Spleen (tissue), 11 donors: ENCODE results near the gene OR2T27. TPM values are rescaled to one million over a fixed set of nuclear protein-coding genes. Genes with fewer than 3 reads are reported as not detected.

ENCODE experiments used
- DNase-seq: peaks from one replicate; pipeline ENCODE4 v3.0.0-alpha.2; 2020
- H3K27ac ChIP-seq, 8 donors: fragments of 200-600 bp; sonication (generic) in 7 of 8; 1 replicate in 4 of 8; 2 replicates in 4 of 8; pipeline versions ENCODE4 v1.5.0 to v1.8.0; 2016 to 2021; ENCODE audit warnings: inconsistent platforms in 4 of 8, mild to moderate bottlenecking in 4 of 8, moderate library complexity in 1 of 8
- H3K27me3 ChIP-seq, 7 donors: fragments of 200-600 bp; sonication (generic) in 6 of 7; replicated peaks in 1 of 7; 1 replicate in 4 of 7; 2 replicates in 3 of 7; pipeline versions ENCODE4 v1.5.0 to v1.8.0; 2016 to 2021; ENCODE audit warnings: inconsistent platforms in 3 of 7, mild to moderate bottlenecking in 1 of 7
- H3K36me3 ChIP-seq, 6 donors: fragments of 200-600 bp; sonication (generic) in 5 of 6; 1 replicate in 4 of 6; 2 replicates in 2 of 6; pipeline versions ENCODE4 v1.5.0 to v1.8.0; 2016 to 2021; ENCODE audit warnings: inconsistent platforms in 2 of 6
- H3K4me1 ChIP-seq, 6 donors: fragments of 200-600 bp; sonication (generic) in 5 of 6; 1 replicate in 3 of 6; 2 replicates in 3 of 6; pipeline versions ENCODE4 v1.5.0 to v1.8.0; 2016 to 2021; ENCODE audit warnings: inconsistent platforms in 3 of 6
- H3K4me3 ChIP-seq, 8 donors: fragments of 200-600 bp; sonication (generic) in 7 of 8; 1 replicate in 4 of 8; 2 replicates in 4 of 8; pipeline versions ENCODE4 v1.5.0 to v1.8.0; 2016 to 2021; ENCODE audit warnings: inconsistent platforms in 4 of 8, mild to moderate bottlenecking in 4 of 8, moderate library complexity in 2 of 8
- H3K9me3 ChIP-seq, 8 donors: fragments of 200-600 bp; sonication (generic) in 7 of 8; 1 replicate in 4 of 8; 2 replicates in 4 of 8; pipeline versions ENCODE4 v1.5.0 to v1.8.0; 2016 to 2021; ENCODE audit warnings: inconsistent platforms in 4 of 8
- CTCF ChIP-seq, 11 experiments: fragments of 200-600 bp in 7 of 11; fragments of 450-650 bp in 4 of 11; sonication (generic) in 4 of 11; IDR thresholded peaks in 8 of 11; conservative IDR thresholded peaks in 3 of 11; 1 replicate in 7 of 11; 2 replicates in 4 of 11; pipeline versions ENCODE4 v1.4.0 to v1.8.0; 2016 to 2021; ENCODE audit warnings: antibody characterized with exemption in 11 of 11, inconsistent platforms in 4 of 11, mild to moderate bottlenecking in 1 of 11
- POLR2A ChIP-seq, 3 donors: fragments of 450-650 bp; IDR thresholded peaks; one replicate each; pipeline ENCODE4 v1.5.1; 2017; ENCODE audit warnings: antibody characterized with exemption in 3 of 3, mild to moderate bottlenecking in 1 of 3
- POLR2AphosphoS5 ChIP-seq, 3 donors: sonication (generic); formaldehyde crosslinking; IDR thresholded peaks; one replicate each; pipeline ENCODE4 v1.5.1; 2017; ENCODE audit warnings: antibody characterized with exemption in 3 of 3
- WGBS, 5 donors: extraction: QIAGEN DNeasy Blood & Tissue Kit in 3 of 5; methylation state at CpG; one replicate each; pipeline versions ENCODE4 v1.1.5 to v1.1.7; 2013 to 2018; 5-methylcytosine and 5-hydroxymethylcytosine counted together
- intact Hi-C: fragments of 100-400 bp; cut with DNase I; formaldehyde crosslinking; loops from one replicate; pipeline ENCODE4 v1.15.0; 2023; ENCODE audit warnings: low total_unique reads
- polyA plus RNA-seq, 3 donors: library from polyadenylated mRNA; stranded (reverse); fragments of 200-250 nt; gene quantifications; one replicate each; pipeline ENCODE4 v1.2.1, GENCODE V29; 2013
- total RNA-seq, 7 donors: library from RNA; depleted of rRNA in 3 of 7; stranded (reverse); fragments of >200 nt in 3 of 7; fragmentation: NEBNext Ultra II Directional in 4 of 7; extraction: Animal tissue kit (Norgen Biotek cat#: 25700) in 4 of 7; gene quantifications; one replicate each; pipeline versions ENCODE4 v1.1.0 to v1.2.1, GENCODE V29; 2016 to 2021
- donor health status: healthy with polysubstance abuse.
- donor health status: DM: no; HTN: no; CAD: no; lungs with moderate emphysema.
- donor health status: DM: no; HTN: no; CAD: no.
- donor health status: Bipolar disorder and iron deficiency.
- donor health status: healthy.
- donor health status: DM: no; HTN: no; CAD: no.
- donor health status: DM: yes; HTN: yes; CAD: no.

OR2T27 gene
- total and polyA plus RNA-seq, 10 donors = not detected

DNA sequence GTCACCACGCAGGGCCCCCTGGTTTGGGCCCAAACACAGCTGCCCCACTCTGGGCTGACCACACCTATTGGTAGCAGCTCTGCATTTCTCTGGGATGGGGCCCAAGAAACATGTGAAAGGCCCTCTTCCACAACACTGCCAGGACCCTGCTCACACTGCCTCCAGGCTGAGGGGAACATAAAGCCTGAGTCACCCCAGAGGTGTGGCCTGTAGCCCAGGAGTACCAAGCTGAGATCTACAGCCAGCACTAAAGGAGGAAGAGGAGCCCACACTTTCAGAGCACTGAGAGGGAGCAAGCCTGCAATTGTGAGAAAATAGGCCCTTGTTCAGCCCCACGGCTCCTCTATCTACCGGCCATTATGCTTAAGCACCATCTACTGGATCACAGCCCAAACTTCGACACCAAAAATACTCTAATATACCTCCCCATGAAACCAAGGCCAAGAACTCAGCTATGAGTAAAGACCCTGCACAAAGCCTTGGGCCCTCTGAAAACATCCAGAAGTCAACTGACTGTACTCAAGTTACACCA is 43.4 kb downstream of the OR2T27 start:
- Histone ChIP-seq H3K27me3 (no peaks in the 10 kb centered on the region), H3K27ac (no peak overlapping the region), H3K4me3 (no peak overlapping the region), H3K9me3 (no peaks in the 10 kb centered on the region), H3K4me1 (no peaks in the 10 kb centered on the region), H3K36me3 (no peaks in the 10 kb centered on the region)
- intact Hi-C loops = no loop called here
- no peak for DNase-seq
- 80 to 89% (median 85%) methylated on average over 1 to 4 of the region's 4 CpGs for WGBS, 5 donors
- no peak for TF ChIP-seq POLR2A (IDR thresholded peaks at IDR 0.05)
- no peak for TF ChIP-seq CTCF (IDR thresholded peaks at IDR 0.05 in 8 of 11, conservative IDR thresholded peaks at IDR 0.05 in 3 of 11)
- no peak for TF ChIP-seq POLR2AphosphoS5 (IDR thresholded peaks at IDR 0.05)

GRCh38 chr1:248610301-248610700 is 45.0 kb downstream of the OR2T27 start:
- H3K27me3 ChIP-seq = no peaks in the 10 kb centered on the region
- TF ChIP-seq POLR2A (IDR thresholded peaks at IDR 0.05) = no peak
- TF ChIP-seq POLR2AphosphoS5 (IDR thresholded peaks at IDR 0.05) = no peak
- no peak for TF ChIP-seq CTCF (IDR thresholded peaks at IDR 0.05 in 8 of 11, conservative IDR thresholded peaks at IDR 0.05 in 3 of 11)

More at GRCh38 chr1:248610301-248610700, 45.0 kb downstream of the OR2T27 start:
- no peak for DNase-seq
- Histone ChIP-seq H3K4me1 (no peaks in the 10 kb centered on the region), H3K9me3 (no peaks in the 10 kb centered on the region), H3K27ac (no peak overlapping the region), H3K36me3 (no peaks in the 10 kb centered on the region), H3K4me3 (no peak overlapping the region)
- intact Hi-C loops = no loop called here
- WGBS, 5 donors = 46 to 57% (median 53%) methylated on average over 3 of the region's 3 CpGs

Other genes with a start within 250 kb of the OR2T27 start
- gene OR2T2, start 209.9 kb downstream of the OR2T27 start, total RNA-seq = 1 to 10 TPM in 1 of 7 donors, under 1 TPM in 6; 0.26 to 1.0 (median 0.51) TPM
- gene OR2T2, start 209.9 kb downstream of the OR2T27 start, polyA plus RNA-seq = not detected
- gene OR2T3, start 182.2 kb downstream of the OR2T27 start, total RNA-seq = under 1 TPM in 2 of 7 donors, not detected in 5; 0.63 to 0.77 TPM
- gene OR2T3, start 182.2 kb downstream of the OR2T27 start, polyA plus RNA-seq = not detected
- not detected for gene OR2T5, start 166.9 kb downstream of the OR2T27 start, total RNA-seq
- not detected for gene OR2T5, start 166.9 kb downstream of the OR2T27 start, polyA plus RNA-seq
- gene OR2G6, start 147.5 kb downstream of the OR2T27 start, total RNA-seq = under 1 TPM; 0.09 to 0.85 (median 0.39) TPM
- gene OR2G6, start 147.5 kb downstream of the OR2T27 start, polyA plus RNA-seq = not detected
- 1 to 10 TPM in 1 of 7 donors, under 1 TPM in 6; 0.24 to 1.0 (median 0.66) TPM for gene OR2T29, start 92.8 kb downstream of the OR2T27 start, total RNA-seq
- gene OR2T29, start 92.8 kb downstream of the OR2T27 start, polyA plus RNA-seq = under 1 TPM in 1 of 3 donors, not detected in 2; 0.07 TPM
- gene OR2T34, start 80.8 kb downstream of the OR2T27 start, total RNA-seq = 1 to 10 TPM in 1 of 7 donors, under 1 TPM in 3, not detected in 3; 0.37 to 2.7 (median 0.81) TPM
- not detected for gene OR2T34, start 80.8 kb downstream of the OR2T27 start, polyA plus RNA-seq
- 1 to 10 TPM in 3 of 7 donors, under 1 TPM in 3, not detected in 1; 0.12 to 2.8 (median 0.80) TPM for gene OR2T10, start 57.8 kb downstream of the OR2T27 start, total RNA-seq
- gene OR2T10, start 57.8 kb downstream of the OR2T27 start, polyA plus RNA-seq = under 1 TPM in 2 of 3 donors, not detected in 1; 0.03 to 0.20 TPM
- 1 to 10 TPM in 4 of 7 donors, under 1 TPM in 2, not detected in 1; 0.21 to 3.6 (median 1.3) TPM for gene OR2T11, start 20.4 kb downstream of the OR2T27 start, total RNA-seq
- gene OR2T11, start 20.4 kb downstream of the OR2T27 start, polyA plus RNA-seq = under 1 TPM in 2 of 3 donors, not detected in 1; 0.02 to 0.06 TPM
- under 1 TPM in 5 of 7 donors, not detected in 2; 0.19 to 0.68 (median 0.34) TPM for gene OR2T35, start 10.2 kb downstream of the OR2T27 start, total RNA-seq
- gene OR2T35, start 10.2 kb downstream of the OR2T27 start, polyA plus RNA-seq = not detected
- not detected for gene OR14I1, start 47.2 kb upstream of the OR2T27 start, total RNA-seq
- gene OR14I1, start 47.2 kb upstream of the OR2T27 start, polyA plus RNA-seq = not detected
- under 1 TPM in 2 of 7 donors, not detected in 5; 0.37 to 0.54 TPM for gene LYPD8, start 100.2 kb upstream of the OR2T27 start, total RNA-seq
- gene LYPD8, start 100.2 kb upstream of the OR2T27 start, polyA plus RNA-seq = under 1 TPM; 0.09 to 0.17 (median 0.16) TPM
- gene SH3BP5L, start 170.4 kb upstream of the OR2T27 start, total RNA-seq = 10 to 100 TPM; 29.1 to 43.3 (median 30.7) TPM
- 10 to 100 TPM; 10.1 to 23.1 (median 11.3) TPM for gene SH3BP5L, start 170.4 kb upstream of the OR2T27 start, polyA plus RNA-seq
- 10 to 100 TPM; 32.6 to 43.1 (median 41.3) TPM for gene ZNF672, start 182.7 kb upstream of the OR2T27 start, total RNA-seq
- 10 to 100 TPM; 13.2 to 19.8 (median 16.6) TPM for gene ZNF672, start 182.7 kb upstream of the OR2T27 start, polyA plus RNA-seq
- 10 to 100 TPM; 33.5 to 81.1 (median 45.9) TPM for gene ZNF692, start 203.6 kb upstream of the OR2T27 start, total RNA-seq
- 100 to 1,000 TPM in 2 of 3 donors, 10 to 100 TPM in 1; 57.1 to 138 (median 125) TPM for gene ZNF692, start 203.6 kb upstream of the OR2T27 start, polyA plus RNA-seq